ENCODE measurements around the gene HMGCS1. TPM values are rescaled to one million over a fixed set of nuclear protein-coding genes. Genes with fewer than 3 reads are reported as not detected.

Gene HMGCS1
- total RNA-seq, 4 donors from 2014 or later: 18.9 to 33.2 (median 20.1) TPM

- WGBS, 2 donors: 77 to 84% methylated on average over 2 of the region's 2 CpGs
- DNase-seq (ENCODE audit: low spot score in 2 of 2): no peak
- H3K36me3 ChIP-seq: peaks cover 7 to 73% (median 11%) of the 10 kb centered on the region in 3 donors
- H3K27ac ChIP-seq: no peak overlapping the region
- no peaks in the 10 kb centered on the region for H3K27me3 ChIP-seq
- peaks cover 0 to 10% (median 0%) of the 10 kb centered on the region in 4 donors for H3K4me1 ChIP-seq
- no peaks in the 10 kb centered on the region for H3K9me3 ChIP-seq
- H3K4me3 ChIP-seq: no peak overlapping the region
- TF ChIP-seq EP300 (IDR thresholded peaks at IDR 0.05) (no peak), POLR2A (IDR thresholded peaks at IDR 0.05) (no peak)
- TF ChIP-seq, protein P1, sequence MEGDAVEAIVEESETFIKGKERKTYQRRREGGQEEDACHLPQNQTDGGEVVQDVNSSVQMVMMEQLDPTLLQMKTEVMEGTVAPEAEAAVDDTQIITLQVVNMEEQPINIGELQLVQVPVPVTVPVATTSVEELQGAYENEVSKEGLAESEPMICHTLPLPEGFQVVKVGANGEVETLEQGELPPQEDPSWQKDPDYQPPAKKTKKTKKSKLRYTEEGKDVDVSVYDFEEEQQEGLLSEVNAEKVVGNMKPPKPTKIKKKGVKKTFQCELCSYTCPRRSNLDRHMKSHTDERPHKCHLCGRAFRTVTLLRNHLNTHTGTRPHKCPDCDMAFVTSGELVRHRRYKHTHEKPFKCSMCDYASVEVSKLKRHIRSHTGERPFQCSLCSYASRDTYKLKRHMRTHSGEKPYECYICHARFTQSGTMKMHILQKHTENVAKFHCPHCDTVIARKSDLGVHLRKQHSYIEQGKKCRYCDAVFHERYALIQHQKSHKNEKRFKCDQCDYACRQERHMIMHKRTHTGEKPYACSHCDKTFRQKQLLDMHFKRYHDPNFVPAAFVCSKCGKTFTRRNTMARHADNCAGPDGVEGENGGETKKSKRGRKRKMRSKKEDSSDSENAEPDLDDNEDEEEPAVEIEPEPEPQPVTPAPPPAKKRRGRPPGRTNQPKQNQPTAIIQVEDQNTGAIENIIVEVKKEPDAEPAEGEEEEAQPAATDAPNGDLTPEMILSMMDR (IDR thresholded peaks at IDR 0.05): no peak
Observed at GRCh38 chr5:43290726-43291125, 22.5 kb downstream of the HMGCS1 start.

DNA sequence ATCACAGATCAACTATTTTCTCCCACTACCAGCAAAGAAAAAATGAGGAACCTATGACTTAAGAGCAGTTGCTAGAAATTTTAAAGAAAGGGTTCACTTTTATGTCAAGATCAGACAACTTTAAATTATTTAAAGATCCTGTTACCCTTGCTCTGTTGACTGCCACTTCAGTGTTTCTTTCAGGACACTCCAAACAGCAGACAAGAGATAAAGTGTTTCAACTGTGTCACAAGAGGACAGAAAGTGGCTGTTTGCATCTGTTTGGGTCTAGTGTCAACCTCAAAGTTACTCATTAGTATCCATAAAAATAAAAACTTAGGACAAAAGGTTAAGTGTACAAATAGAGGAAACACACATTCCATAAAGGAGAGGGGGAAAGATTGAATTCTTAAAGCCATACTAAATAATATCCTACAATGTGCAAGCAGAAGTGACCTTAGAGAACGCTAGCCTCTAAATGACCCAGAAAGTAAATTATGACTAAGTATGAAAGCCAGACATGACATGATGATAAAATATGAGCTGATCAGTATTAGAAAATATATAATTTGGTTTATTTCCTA lies 24.9 kb downstream of the HMGCS1 start:
- Histone ChIP-seq H3K27me3 (no peaks in the 10 kb centered on the region), H3K4me1 (no peaks in the 10 kb centered on the region), H3K9me3 (no peaks in the 10 kb centered on the region), H3K27ac (no peak overlapping the region), H3K4me3 (no peak overlapping the region), H3K36me3 (peaks cover 7 to 56% (median 11%) of the 10 kb centered on the region in 3 donors)
- DNase-seq (ENCODE audit: low spot score in 2 of 2): no peak
- TF ChIP-seq EP300 (IDR thresholded peaks at IDR 0.05): no peak
- TF ChIP-seq POLR2A (IDR thresholded peaks at IDR 0.05): no peak
- TF ChIP-seq, protein P1 (IDR thresholded peaks at IDR 0.05): no peak
- WGBS, 2 donors: 64 to 80% methylated on average over 1 of the region's 1 CpG

DNA sequence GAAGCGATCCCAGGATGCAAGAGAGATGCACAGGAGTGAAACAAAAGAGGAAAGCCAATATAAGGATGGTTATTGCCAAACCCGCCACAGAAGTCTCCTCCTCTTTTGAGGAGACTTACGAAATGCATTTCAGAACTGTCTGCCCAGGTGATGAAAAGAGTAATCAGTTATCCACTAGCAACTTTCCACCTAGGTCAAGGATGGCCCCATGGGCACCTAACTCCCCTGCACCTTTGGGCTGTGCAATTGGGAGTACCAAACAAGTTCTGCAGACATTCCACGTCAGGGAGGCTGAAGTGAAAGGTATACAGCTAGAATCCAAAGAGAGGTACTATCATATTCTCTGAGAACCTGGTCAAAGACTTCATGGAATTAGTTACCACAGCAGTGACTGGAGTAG lies 25.7 kb downstream of the HMGCS1 start:
- Histone ChIP-seq H3K27ac (no peak overlapping the region), H3K4me3 (no peak overlapping the region), H3K36me3 (peaks cover 4 to 56% (median 11%) of the 10 kb centered on the region in 3 donors), H3K9me3 (no peaks in the 10 kb centered on the region), H3K27me3 (no peaks in the 10 kb centered on the region), H3K4me1 (no peaks in the 10 kb centered on the region)
- TF ChIP-seq, protein P1 (IDR thresholded peaks at IDR 0.05): no peak
- TF ChIP-seq EP300 (IDR thresholded peaks at IDR 0.05) (no peak), POLR2A (IDR thresholded peaks at IDR 0.05) (no peak)
- WGBS, 2 donors: 93 to 98% methylated on average over 4 of the region's 4 CpGs
- DNase-seq (ENCODE audit: low spot score in 2 of 2): no peak

DNA sequence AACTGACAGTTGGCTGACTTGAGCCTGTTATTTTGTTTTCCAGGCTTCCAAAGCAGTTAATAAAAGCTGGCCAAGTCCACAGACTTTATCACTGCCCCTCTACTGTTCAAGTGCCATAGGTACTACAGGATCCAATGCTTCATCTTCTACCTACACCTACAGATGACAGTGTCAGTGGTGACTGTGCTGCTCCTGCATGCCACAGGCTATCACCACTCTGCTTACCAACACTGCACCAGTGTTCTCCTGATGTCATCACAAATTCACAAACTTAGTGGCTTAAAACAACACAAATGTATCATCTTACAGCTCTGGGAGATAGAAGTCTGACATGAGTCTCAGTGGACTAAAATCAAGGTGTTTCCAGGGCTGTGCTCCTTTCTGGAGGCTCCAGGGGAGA lies 26.6 kb downstream of the HMGCS1 start:
- Histone ChIP-seq H3K36me3 (peaks cover 0 to 58% (median 11%) of the 10 kb centered on the region in 3 donors), H3K27me3 (no peaks in the 10 kb centered on the region), H3K9me3 (no peaks in the 10 kb centered on the region), H3K27ac (no peak overlapping the region), H3K4me1 (no peaks in the 10 kb centered on the region), H3K4me3 (no peak overlapping the region)
- no peak for DNase-seq (ENCODE audit: low spot score in 2 of 2)
- TF ChIP-seq POLR2A (IDR thresholded peaks at IDR 0.05) (no peak), EP300 (IDR thresholded peaks at IDR 0.05) (no peak)
- TF ChIP-seq, protein P1 (IDR thresholded peaks at IDR 0.05): no peak

DNA sequence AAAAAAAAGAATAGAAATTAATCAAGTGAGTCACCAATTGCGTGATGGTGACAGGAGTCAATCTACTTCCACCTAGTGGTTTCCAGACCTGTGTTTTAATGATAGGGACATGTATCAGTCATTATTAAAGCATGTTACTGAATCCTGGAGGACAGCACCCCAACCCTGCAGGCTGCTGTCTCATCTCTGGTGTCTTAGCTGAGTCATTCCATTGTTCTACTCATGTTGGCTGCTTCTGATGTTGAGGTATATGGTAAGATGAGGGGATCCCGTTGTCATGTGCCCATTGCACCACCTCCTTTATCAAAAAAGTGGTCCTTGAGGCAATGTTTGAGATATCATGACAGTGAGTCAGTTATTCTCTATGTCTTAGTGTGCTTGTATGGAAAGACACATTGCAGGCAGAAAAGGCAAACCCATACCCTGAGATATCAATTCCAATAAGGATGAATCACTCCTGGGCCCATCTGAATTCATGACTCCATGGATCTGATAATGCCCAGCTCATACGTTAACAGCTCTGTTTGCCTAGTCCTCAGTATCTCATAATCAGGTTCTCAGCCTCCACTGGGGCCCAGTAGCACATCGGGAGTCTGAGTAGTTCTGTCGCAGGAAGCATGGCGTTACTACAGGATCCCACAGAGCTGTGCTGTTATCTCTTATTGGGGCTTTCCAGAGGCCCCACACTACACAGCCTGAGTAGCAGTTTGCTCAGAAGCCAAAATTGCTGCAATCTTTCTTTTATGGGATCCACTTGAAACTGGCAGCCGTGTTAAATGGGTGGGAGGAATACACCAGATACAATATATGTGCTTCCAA lies 31.2 kb downstream of the HMGCS1 start:
- Histone ChIP-seq H3K27ac (no peak overlapping the region), H3K9me3 (no peaks in the 10 kb centered on the region), H3K36me3 (peaks cover 0 to 74% (median 3%) of the 10 kb centered on the region in 3 donors), H3K4me3 (no peak overlapping the region), H3K27me3 (no peaks in the 10 kb centered on the region), H3K4me1 (no peaks in the 10 kb centered on the region)
- WGBS, 2 donors: 87 to 89% methylated on average over 7 of the region's 7 CpGs
- TF ChIP-seq EP300 (IDR thresholded peaks at IDR 0.05) (no peak), POLR2A (IDR thresholded peaks at IDR 0.05) (no peak)
- TF ChIP-seq, protein P1 (IDR thresholded peaks at IDR 0.05): no peak
- DNase-seq (ENCODE audit: low spot score in 2 of 2): no peak

Data from tibial nerve (tissue), 4 donors.